Liver (tissue), 9 donors: Measurements from ENCODE around the gene BACE1-AS. TPM values are rescaled to one million over a fixed set of nuclear protein-coding genes. Genes with fewer than 3 reads are reported as not detected.
A peak's percentile ranks its signal among the peaks of the same experiment; 100 is the strongest.

Experiments used
- DNase-seq: peaks from one replicate; pipeline ENCODE4 v3.0.0-alpha.2; 2017; ENCODE audit warnings: low spot score
- H3K27ac ChIP-seq, 2 donors: one replicate each; pipeline ENCODE4 v1.7.0; 2013; ENCODE audit warnings: inconsistent platforms in 2 of 2, low read length in 2 of 2, control low read depth in 1 of 2, low read depth in 1 of 2, mild to moderate bottlenecking in 1 of 2
- H3K27me3 ChIP-seq, 4 donors: one replicate each; pipeline versions ENCODE4 v1.6.1 to v1.7.0; 2013; ENCODE audit warnings: low read length in 3 of 4, inconsistent platforms in 1 of 4, mild to moderate bottlenecking in 1 of 4, moderate library complexity in 1 of 4; ENCODE audit not compliant: control insufficient read depth in 4 of 4, insufficient read depth in 4 of 4
- H3K36me3 ChIP-seq, 4 donors: one replicate each; pipeline versions ENCODE4 v1.6.1 to v1.7.0; 2013; ENCODE audit warnings: low read length in 3 of 4, mild to moderate bottlenecking in 3 of 4, low read depth in 1 of 4, moderate library complexity in 1 of 4; ENCODE audit not compliant: control insufficient read depth in 4 of 4, insufficient read depth in 3 of 4
- H3K4me1 ChIP-seq, 4 donors: one replicate each; pipeline versions ENCODE4 v1.6.1 to v1.7.0; 2013; ENCODE audit warnings: low read length in 3 of 4, mild to moderate bottlenecking in 3 of 4, moderate library complexity in 1 of 4; ENCODE audit not compliant: control insufficient read depth in 4 of 4, insufficient read depth in 4 of 4
- H3K4me3 ChIP-seq, 3 donors: one replicate each; pipeline versions ENCODE4 v1.6.1 to v1.7.0; 2013; ENCODE audit warnings: low read length in 3 of 3, control low read depth in 1 of 3, low read depth in 1 of 3, mild to moderate bottlenecking in 1 of 3
- H3K9ac ChIP-seq, 2 donors: one replicate each; pipeline ENCODE4 v1.7.0; 2013; ENCODE audit warnings: low read length in 2 of 2, mild to moderate bottlenecking in 2 of 2, moderate library complexity in 2 of 2, control low read depth in 1 of 2, low read depth in 1 of 2
- H3K9me3 ChIP-seq, 4 donors: one replicate each; pipeline versions ENCODE4 v1.6.1 to v1.7.0; 2013; ENCODE audit warnings: low read length in 3 of 4; ENCODE audit not compliant: control insufficient read depth in 4 of 4
- ATF3 ChIP-seq: IDR thresholded peaks from 2 replicates; pipeline ENCODE4 v1.6.1; 2016; ENCODE audit warnings: antibody characterized with exemption
- CTCF ChIP-seq: fragments of 150-350 bp; IDR thresholded peaks from 2 replicates; pipeline ENCODE4 v1.5.1; 2017; ENCODE audit warnings: improper control_type of control experiment, low read depth, low read length; ENCODE audit not compliant: missing input control
- EGR1 ChIP-seq, 2 donors: IDR thresholded peaks; 2 replicates each; pipeline ENCODE4 v1.6.1; 2016 to 2018; ENCODE audit warnings: antibody characterized with exemption in 2 of 2, low read depth in 2 of 2
- FOXA1 ChIP-seq: IDR thresholded peaks from 2 replicates; pipeline ENCODE4 v1.6.1; 2016; ENCODE audit warnings: antibody characterized with exemption
- FOXA2 ChIP-seq: IDR thresholded peaks from 2 replicates; pipeline ENCODE4 v1.6.1; 2016; ENCODE audit warnings: antibody characterized with exemption
- GABPA ChIP-seq, 2 donors: IDR thresholded peaks in 1 of 2; conservative IDR thresholded peaks in 1 of 2; 2 replicates each; pipeline ENCODE4 v1.6.1; 2016; ENCODE audit warnings: antibody characterized with exemption in 2 of 2, mild to moderate bottlenecking in 1 of 2, moderate library complexity in 1 of 2
- HNF4A ChIP-seq, 2 donors: conservative IDR thresholded peaks; 2 replicates each; pipeline ENCODE4 v1.6.1; 2016; ENCODE audit warnings: antibody characterized with exemption in 2 of 2, mild to moderate bottlenecking in 2 of 2
- HNF4G ChIP-seq: IDR thresholded peaks from 2 replicates; pipeline ENCODE4 v1.6.1; 2016; ENCODE audit warnings: antibody characterized with exemption
- JUND ChIP-seq, 2 donors: IDR thresholded peaks; 2 replicates each; pipeline ENCODE4 v1.6.1; 2016; ENCODE audit warnings: antibody characterized with exemption in 2 of 2
- MAX ChIP-seq: IDR thresholded peaks from 2 replicates; pipeline ENCODE4 v1.6.1; 2016; ENCODE audit warnings: antibody characterized with exemption
- REST ChIP-seq: IDR thresholded peaks from 2 replicates; pipeline ENCODE4 v1.6.1; 2016; ENCODE audit warnings: antibody characterized with exemption, mild to moderate bottlenecking
- RXRA ChIP-seq, 2 donors: IDR thresholded peaks; 2 replicates each; pipeline ENCODE4 v1.6.1; 2017 to 2018; ENCODE audit warnings: antibody characterized with exemption in 2 of 2, mild to moderate bottlenecking in 1 of 2
- SP1 ChIP-seq: IDR thresholded peaks from 2 replicates; pipeline ENCODE4 v1.6.1; 2018; ENCODE audit warnings: antibody characterized with exemption, mild to moderate bottlenecking
- YY1 ChIP-seq: IDR thresholded peaks from 2 replicates; pipeline ENCODE4 v1.6.1; 2016; ENCODE audit warnings: antibody characterized with exemption, mild to moderate bottlenecking
- ZBTB33 ChIP-seq: IDR thresholded peaks from 2 replicates; pipeline ENCODE4 v1.6.1; 2016; ENCODE audit warnings: antibody characterized with exemption
- WGBS: extraction: QIAGEN DNeasy Blood & Tissue Kit; methylation state at CpG from one replicate; pipeline ENCODE4 v1.1.7; 2013; 5-methylcytosine and 5-hydroxymethylcytosine counted together
- polyA plus RNA-seq, 2 donors: library from polyadenylated mRNA; stranded (reverse) in 1 of 2; unstranded in 1 of 2; fragments of 200-250 nt in 1 of 2; fragments of >200 nt in 1 of 2; fragmentation: Nextera tagmentation in 1 of 2; extraction: Ambion mirVana in 1 of 2; gene quantifications; one replicate each; pipeline versions ENCODE4 v1.2.1 to v1.2.3, GENCODE V29; 2013 to 2015
- total RNA-seq, 2 donors: library from RNA; depleted of rRNA; stranded (reverse); fragments of >200 nt; gene quantifications; one replicate each; pipeline ENCODE4 v1.2.3, GENCODE V29; 2014
- donor health status: healthy.
- donor health status: healthy.
- donor health status: healthy.
- donor health status: healthy.
- donor health status: healthy.

The BACE1-AS gene
- total and polyA plus RNA-seq, 4 donors = 0.85 to 2.9 (median 1.6) TPM

- Histone ChIP-seq H3K27me3 (no peaks in the 10 kb centered on the region), H3K36me3 (peaks cover 0 to 13% (median 1%) of the 10 kb centered on the region in 4 donors), H3K27ac (peak overlapping the region; percentile 29 to 52), H3K4me1 (peaks cover 10 to 47% (median 36%) of the 10 kb centered on the region in 4 donors), H3K9me3 (no peaks in the 10 kb centered on the region), H3K9ac (peak overlapping the region in 1 of 2 donors; percentile 36), H3K4me3 (peak overlapping the region in 2 of 3 donors; percentile 34 to 49)
- no peak for TF ChIP-seq CTCF
- TF ChIP-seq FOXA2 = no peak
- TF ChIP-seq MAX = no peak
- peak in 1 of 2 donors; percentile 38 for TF ChIP-seq JUND (IDR thresholded peaks at IDR 0.05)
- no peak for TF ChIP-seq GABPA (IDR thresholded peaks at IDR 0.05 in 1 of 2, conservative IDR thresholded peaks at IDR 0.05 in 1 of 2)
- TF ChIP-seq REST = no peak
- TF ChIP-seq YY1 = peak; percentile 52
- TF ChIP-seq SP1 = no peak
- no peak for TF ChIP-seq FOXA1
- TF ChIP-seq RXRA (IDR thresholded peaks at IDR 0.05) = peak; percentile 32 to 58
- peak; percentile 17 for TF ChIP-seq HNF4G
- TF ChIP-seq EGR1 (IDR thresholded peaks at IDR 0.05; ENCODE audit: low read depth in 2 of 2) = no peak
- TF ChIP-seq ZBTB33 = no peak
- peak; percentile 50 to 57 for TF ChIP-seq HNF4A (conservative IDR thresholded peaks at IDR 0.05)
- TF ChIP-seq ATF3 = no peak
- WGBS = 29% methylated on average over 12 of the region's 12 CpGs
- peak; percentile 50 for DNase-seq
Observed at GRCh38 chr11:117299351-117300282, 8.5 kb downstream of the BACE1-AS start.
